GM18505 (cell line): ENCODE results near the gene HORMAD2.

Experiments
- ATAC-seq: cut with Tn5 transposase; IDR thresholded peaks from one replicate; pipeline ENCODE4 v1.9.1; 2021; ENCODE audit not compliant: unreplicated experiment
- POLR2A ChIP-seq: IDR thresholded peaks from 4 replicates; pipeline ENCODE4 v1.6.1; 2011; ENCODE audit warnings: borderline replicate concordance; ENCODE audit not compliant: insufficient read depth, insufficient read length; ENCODE audit errors: extremely low read depth

HORMAD2 gene

GRCh38 chr22:30216710-30217109 is 136.4 kb downstream of the HORMAD2 start:
- ATAC-seq = no peak
- TF ChIP-seq POLR2A = no peak

DNA sequence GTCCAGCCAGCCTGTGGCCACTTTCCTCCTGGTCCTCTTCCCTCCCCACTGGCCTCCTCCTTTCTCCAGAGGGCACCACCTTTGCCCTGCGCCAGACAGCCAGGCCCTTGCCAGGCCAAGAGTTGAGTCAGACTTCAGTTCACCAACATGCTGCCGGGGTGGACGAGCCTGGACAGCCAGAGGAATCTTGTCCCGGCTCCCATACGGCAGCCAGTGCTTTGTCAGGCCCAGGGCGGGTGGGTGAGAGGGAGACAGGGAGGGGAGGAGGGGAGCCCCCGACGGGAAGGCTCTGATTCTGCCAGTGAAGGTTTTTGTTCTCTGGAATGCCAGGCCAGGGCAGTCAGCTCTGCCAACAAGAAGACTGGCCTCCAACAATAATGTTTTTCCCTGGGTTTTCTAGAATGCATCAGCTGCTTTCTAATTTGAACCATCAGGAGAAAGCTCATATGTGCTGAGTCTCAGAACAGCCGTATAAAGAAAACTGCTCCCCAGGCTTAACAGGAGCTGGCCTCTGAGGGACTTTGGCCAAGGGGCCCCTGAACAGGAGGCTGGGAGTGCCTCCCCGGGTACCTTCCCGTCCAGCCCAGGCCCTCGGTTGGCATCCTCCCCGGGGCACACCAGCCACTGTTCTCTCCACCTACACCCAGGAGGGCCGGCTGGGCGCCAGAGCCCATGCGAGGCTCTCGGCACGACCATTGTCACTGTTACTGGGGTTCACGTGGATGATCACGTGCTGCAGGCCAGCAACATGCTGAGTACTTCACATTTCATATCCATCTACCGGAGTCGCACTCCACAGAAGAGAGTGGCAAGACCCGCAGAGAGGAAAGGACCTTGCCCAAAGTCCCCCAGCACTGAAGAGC is 137.7 kb downstream of the HORMAD2 start:
- no peak for ATAC-seq
- TF ChIP-seq POLR2A = no peak

- no peak for ATAC-seq
- TF ChIP-seq POLR2A = no peak
These were observed 138.9 kb downstream of the HORMAD2 start for GRCh38 chr22:30219049-30219654.

- no peak for ATAC-seq
- TF ChIP-seq POLR2A = no peak
These were observed 139.5 kb downstream of the HORMAD2 start for GRCh38 chr22:30219668-30220278.

DNA sequence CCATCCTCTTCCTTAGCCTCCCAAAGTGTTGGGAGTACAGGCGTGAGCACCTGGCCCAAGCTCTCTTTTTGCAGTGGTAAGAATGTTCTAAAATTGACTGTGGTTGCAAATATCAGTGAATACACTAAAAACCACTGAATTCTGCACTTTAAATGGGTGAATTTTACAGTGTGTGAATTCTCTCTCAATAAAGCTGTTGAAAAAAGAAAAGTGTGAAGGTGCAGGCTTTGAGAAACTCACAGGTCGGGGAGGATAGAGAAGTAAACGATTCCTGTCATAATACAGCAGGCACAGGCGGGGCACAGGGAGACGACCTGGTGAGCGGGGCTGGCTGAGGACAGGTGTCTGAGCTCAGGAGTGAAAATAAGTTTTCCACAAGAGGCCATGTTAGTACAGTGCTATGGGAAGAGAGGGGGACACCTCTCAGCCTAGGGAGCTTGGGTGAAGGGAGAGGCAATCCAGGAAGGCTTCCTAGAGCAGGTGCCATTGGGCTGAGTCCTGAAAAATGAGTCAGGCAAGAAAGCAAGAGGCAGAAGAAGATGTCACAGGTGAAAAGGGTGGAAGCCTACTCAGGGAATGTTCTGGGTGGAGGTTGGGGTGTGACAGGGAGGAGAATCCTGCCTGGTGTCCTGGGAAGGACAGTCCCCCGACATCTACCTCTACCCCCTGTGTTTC is 140.2 kb downstream of the HORMAD2 start:
- ATAC-seq = no peak
- TF ChIP-seq POLR2A = no peak

DNA sequence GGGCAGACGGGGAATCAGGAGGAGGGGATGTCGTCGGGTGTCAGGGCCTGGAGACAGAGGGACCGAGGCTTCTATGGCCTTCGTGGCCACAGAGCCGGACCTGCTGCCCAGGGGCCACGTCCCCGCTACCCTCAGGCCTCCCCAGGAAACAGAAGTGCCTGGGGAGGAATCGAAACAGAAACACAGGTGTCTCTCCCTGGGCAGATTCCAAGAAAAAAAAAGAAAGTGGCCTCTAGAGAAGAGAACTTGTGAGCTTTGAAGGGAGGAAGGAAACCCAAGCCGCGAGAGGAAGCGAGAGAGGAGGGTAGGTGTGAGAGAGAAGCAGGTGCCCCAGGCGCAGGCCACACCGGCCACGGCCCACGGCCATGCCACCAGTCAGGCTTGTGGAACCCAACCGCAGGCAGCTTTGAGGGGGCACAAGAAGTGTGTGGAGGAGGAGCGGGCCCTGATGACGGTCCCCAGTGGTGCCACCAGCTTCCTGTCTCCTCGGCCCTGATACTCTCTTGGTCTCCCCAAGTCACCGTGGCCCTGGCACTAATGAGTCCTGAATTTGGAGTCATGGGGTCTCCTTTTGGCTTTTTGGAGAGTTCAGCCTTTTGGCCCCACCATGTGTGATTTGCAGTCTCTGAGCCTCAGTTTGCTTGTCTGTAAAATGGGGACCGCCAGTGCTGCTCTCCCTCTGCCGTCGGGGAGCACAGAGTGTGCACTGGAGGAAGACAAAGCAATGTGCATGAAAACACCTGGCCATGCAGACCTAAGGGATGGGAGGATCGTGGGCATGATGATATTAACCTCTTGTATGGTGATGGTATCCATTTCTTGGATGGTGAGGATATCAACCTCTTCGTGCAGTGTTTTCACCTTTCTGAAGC is 141.1 kb downstream of the HORMAD2 start:
- no peak for ATAC-seq
- TF ChIP-seq POLR2A = no peak

- TF ChIP-seq POLR2A = no peak
- no peak for ATAC-seq
These were observed 142.1 kb downstream of the HORMAD2 start for GRCh38 chr22:30222321-30222720.

- no peak for TF ChIP-seq POLR2A
- ATAC-seq = no peak
These were observed 143.0 kb downstream of the HORMAD2 start for GRCh38 chr22:30223303-30223702.

DNA sequence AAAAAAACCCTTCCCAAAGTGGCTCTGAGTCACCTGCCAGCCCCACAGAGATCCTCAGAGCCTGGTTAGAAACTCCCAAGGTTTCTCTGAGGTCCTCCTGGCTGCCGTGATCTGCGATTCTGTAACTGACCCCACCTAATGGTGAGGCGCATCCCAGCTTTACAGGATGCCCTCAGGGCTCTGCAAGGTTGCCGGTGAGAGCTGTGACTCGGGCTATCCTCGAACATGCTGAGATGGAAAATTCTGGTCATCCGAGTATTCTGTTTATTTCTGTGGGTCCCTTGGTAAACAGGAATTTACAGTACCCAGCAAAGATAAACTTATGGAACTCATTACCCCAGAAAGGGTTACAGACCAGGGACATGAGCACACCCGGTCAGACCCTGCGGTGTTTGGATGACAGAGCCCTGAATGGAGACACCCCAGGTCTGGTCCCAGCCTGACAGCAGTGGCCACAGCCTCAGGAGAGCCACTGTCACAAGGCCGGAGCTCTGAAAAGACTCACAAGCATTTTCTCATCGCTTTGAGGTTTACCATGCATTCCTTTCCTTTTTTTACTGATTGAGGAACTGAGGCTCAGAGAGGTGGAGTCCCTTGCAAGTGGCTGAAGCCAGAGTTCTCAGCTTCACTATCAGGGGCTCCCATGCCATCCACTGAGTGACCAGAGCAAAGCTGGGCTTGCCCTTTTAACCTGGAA is 144.0 kb downstream of the HORMAD2 start:
- TF ChIP-seq POLR2A = no peak

GRCh38 chr22:30225220-30225927 is 145.1 kb downstream of the HORMAD2 start:
- ATAC-seq = no peak
- TF ChIP-seq POLR2A = no peak

More for the DNA sequence above, 144.0 kb downstream of the HORMAD2 start:
- no peak for ATAC-seq

- TF ChIP-seq POLR2A = no peak
- ATAC-seq = no peak
These were observed 146.0 kb downstream of the HORMAD2 start for GRCh38 chr22:30226192-30226832.
